NCI-H748 (cell line): Measurements from ENCODE around the gene LAPTM5.

Source experiments
- DNase-seq: peaks from one replicate; lab custom pipeline; 2025; ENCODE audit not compliant: unreplicated experiment; lab: John Stamatoyannopoulos, UW

LAPTM5 gene

GRCh38 chr1:30683699-30684098 is 73.9 kb downstream of the LAPTM5 start:
- DNase-seq = no peak
